Progenitor cell of endocrine pancreas (in vitro differentiated cells): ENCODE data around the gene PTRHD1. TPM values are rescaled to one million over a fixed set of nuclear protein-coding genes. Genes with fewer than 3 reads are reported as not detected.

Source experiments
- DNase-seq: peaks from one replicate; pipeline ENCODE4 v3.0.0; 2021; ENCODE audit warnings: low spot score; ENCODE audit not compliant: unreplicated experiment
- H3K27ac Mint-ChIP-seq: 2 replicates; pipeline ENCODE4 v1.8.0; 2021; ENCODE audit warnings: mild to moderate bottlenecking, moderate library complexity, mixed read lengths
- H3K27me3 Mint-ChIP-seq: 2 replicates; pipeline ENCODE4 v1.8.0; 2021; ENCODE audit warnings: mixed read lengths
- H3K36me3 Mint-ChIP-seq: 2 replicates; pipeline ENCODE4 v1.8.0; 2022; ENCODE audit warnings: mixed read lengths; ENCODE audit not compliant: insufficient read depth
- H3K4me1 Mint-ChIP-seq: 2 replicates; pipeline ENCODE4 v1.8.0; 2021; ENCODE audit warnings: low read depth, mixed read lengths
- H3K4me3 Mint-ChIP-seq: 2 replicates; pipeline ENCODE4 v1.8.0; 2021; ENCODE audit warnings: low read depth, mild to moderate bottlenecking, moderate library complexity, mixed read lengths
- H3K9me3 Mint-ChIP-seq: 2 replicates; pipeline ENCODE4 v1.8.0; 2021; ENCODE audit warnings: low read depth, mixed read lengths
- CTCF ChIP-seq: fragments of 200-600 bp; sonication (generic); IDR thresholded peaks from one replicate; pipeline ENCODE4 v1.5.0; 2021; ENCODE audit warnings: antibody characterized with exemption, mild to moderate bottlenecking; ENCODE audit not compliant: unreplicated experiment
- total RNA-seq: library from RNA; stranded (reverse); gene quantifications from 2 replicates; pipeline ENCODE4 v1.2.1, GENCODE V29; 2021

The PTRHD1 gene
- total RNA-seq, 1 donor from 2014 or later = 21.3 TPM

GRCh38 chr2:24749069-24749691 lies 44.0 kb downstream of the PTRHD1 start:
- no peak for TF ChIP-seq CTCF
- peak overlapping the region; percentile 35 for H3K27ac Mint-ChIP-seq
- peaks cover 9% of the 10 kb centered on the region for H3K36me3 Mint-ChIP-seq
- no peaks in the 10 kb centered on the region for H3K4me1 Mint-ChIP-seq
- DNase-seq = no peak
- no peaks in the 10 kb centered on the region for H3K9me3 Mint-ChIP-seq
- no peaks in the 10 kb centered on the region for H3K27me3 Mint-ChIP-seq
- no peak overlapping the region for H3K4me3 Mint-ChIP-seq

GRCh38 chr2:24747299-24747698 lies 45.9 kb downstream of the PTRHD1 start:
- TF ChIP-seq CTCF = no peak
- no peaks in the 10 kb centered on the region for H3K9me3 Mint-ChIP-seq

GRCh38 chr2:24745825-24746224 lies 47.4 kb downstream of the PTRHD1 start:
- no peak for TF ChIP-seq CTCF

More at GRCh38 chr2:24747299-24747698, 45.9 kb downstream of the PTRHD1 start:
- Mint-ChIP-seq H3K27me3 (no peaks in the 10 kb centered on the region), H3K36me3 (peaks cover 9% of the 10 kb centered on the region), H3K4me1 (no peaks in the 10 kb centered on the region), H3K27ac (no peak overlapping the region), H3K4me3 (no peak overlapping the region)
- no peak for DNase-seq

GRCh38 chr2:24744356-24744755 lies 48.8 kb downstream of the PTRHD1 start:
- H3K4me1 Mint-ChIP-seq = no peaks in the 10 kb centered on the region
- no peak for DNase-seq
- no peak overlapping the region for H3K4me3 Mint-ChIP-seq
- H3K27me3 Mint-ChIP-seq = no peaks in the 10 kb centered on the region
- peaks cover 5% of the 10 kb centered on the region for H3K36me3 Mint-ChIP-seq
- no peak overlapping the region for H3K27ac Mint-ChIP-seq
- no peaks in the 10 kb centered on the region for H3K9me3 Mint-ChIP-seq
- TF ChIP-seq CTCF = no peak

More at GRCh38 chr2:24745825-24746224, 47.4 kb downstream of the PTRHD1 start:
- no peaks in the 10 kb centered on the region for H3K4me1 Mint-ChIP-seq
- peaks cover 7% of the 10 kb centered on the region for H3K36me3 Mint-ChIP-seq
- no peak for DNase-seq
- H3K27me3 Mint-ChIP-seq = no peaks in the 10 kb centered on the region
- no peak overlapping the region for H3K27ac Mint-ChIP-seq
- no peaks in the 10 kb centered on the region for H3K9me3 Mint-ChIP-seq
- no peak overlapping the region for H3K4me3 Mint-ChIP-seq

GRCh38 chr2:24743924-24744323 lies 49.3 kb downstream of the PTRHD1 start:
- Mint-ChIP-seq H3K9me3 (no peaks in the 10 kb centered on the region), H3K4me3 (no peak overlapping the region), H3K4me1 (no peaks in the 10 kb centered on the region), H3K27ac (no peak overlapping the region), H3K36me3 (peaks cover 4% of the 10 kb centered on the region), H3K27me3 (no peaks in the 10 kb centered on the region)
- no peak for DNase-seq
- no peak for TF ChIP-seq CTCF
